ENCODE measurements around the gene NPAS3. TPM values are rescaled to one million over a fixed set of nuclear protein-coding genes. Genes with fewer than 3 reads are reported as not detected.

The NPAS3 gene
- total RNA-seq, 6 donors from 2014 or later, result 0.30 to 0.77 (median 0.59) TPM; not detected in 2

DNA sequence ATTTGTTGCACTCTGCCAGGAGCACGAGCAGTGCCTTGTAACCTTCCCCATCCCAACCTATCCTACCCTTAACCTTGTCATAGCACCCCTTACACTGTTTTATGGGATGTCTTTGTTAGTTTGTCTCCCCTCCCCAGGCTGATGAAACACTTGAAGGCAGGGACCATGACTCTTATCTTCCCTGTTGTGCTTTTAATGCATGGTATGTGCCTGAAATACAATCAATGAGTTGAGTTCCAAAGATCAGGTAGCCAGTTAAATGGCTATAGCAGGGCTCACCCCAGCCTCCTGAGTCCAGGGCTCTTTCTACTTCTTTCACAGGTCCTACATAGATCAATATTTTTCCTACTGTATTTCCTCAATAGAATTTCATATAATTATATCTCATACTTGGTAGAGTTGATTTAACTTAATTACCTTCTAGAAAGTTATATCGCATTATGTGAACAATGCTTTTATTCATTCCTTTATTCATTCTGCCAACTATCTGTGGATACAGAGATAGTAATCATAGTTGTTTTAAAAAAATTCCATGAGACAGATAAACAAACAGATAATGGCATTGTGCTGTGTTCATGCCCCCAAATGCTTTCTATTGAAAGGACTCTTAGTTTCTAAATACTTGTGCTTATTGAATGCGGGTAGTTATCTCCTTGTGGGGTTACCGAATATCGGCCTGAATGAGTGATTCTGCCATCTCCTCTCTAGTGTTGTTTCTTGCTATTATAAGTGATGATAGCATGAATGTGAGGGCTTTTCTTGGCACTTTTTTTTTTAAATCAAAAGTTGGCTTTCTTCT lies 347.4 kb downstream of the NPAS3 start:
- DNase-seq (no peak), ATAC-seq (ENCODE audit: low FRiP score in 2 of 2) (no peak)
- H3K27me3 ChIP-seq, result no peaks in the 10 kb centered on the region
- no peak overlapping the region for H3K4me3 ChIP-seq
- no peaks in the 10 kb centered on the region for H3K36me3 ChIP-seq
- H3K27ac ChIP-seq, result no peak overlapping the region
- H3K9me3 ChIP-seq, result no peaks in the 10 kb centered on the region
- TF ChIP-seq POLR2A (IDR thresholded peaks at IDR 0.05), result no peak
- no peak for TF ChIP-seq EP300 (IDR thresholded peaks at IDR 0.05)
- TF ChIP-seq POLR2AphosphoS5 (IDR thresholded peaks at IDR 0.05), result no peak
- TF ChIP-seq, protein P1, sequence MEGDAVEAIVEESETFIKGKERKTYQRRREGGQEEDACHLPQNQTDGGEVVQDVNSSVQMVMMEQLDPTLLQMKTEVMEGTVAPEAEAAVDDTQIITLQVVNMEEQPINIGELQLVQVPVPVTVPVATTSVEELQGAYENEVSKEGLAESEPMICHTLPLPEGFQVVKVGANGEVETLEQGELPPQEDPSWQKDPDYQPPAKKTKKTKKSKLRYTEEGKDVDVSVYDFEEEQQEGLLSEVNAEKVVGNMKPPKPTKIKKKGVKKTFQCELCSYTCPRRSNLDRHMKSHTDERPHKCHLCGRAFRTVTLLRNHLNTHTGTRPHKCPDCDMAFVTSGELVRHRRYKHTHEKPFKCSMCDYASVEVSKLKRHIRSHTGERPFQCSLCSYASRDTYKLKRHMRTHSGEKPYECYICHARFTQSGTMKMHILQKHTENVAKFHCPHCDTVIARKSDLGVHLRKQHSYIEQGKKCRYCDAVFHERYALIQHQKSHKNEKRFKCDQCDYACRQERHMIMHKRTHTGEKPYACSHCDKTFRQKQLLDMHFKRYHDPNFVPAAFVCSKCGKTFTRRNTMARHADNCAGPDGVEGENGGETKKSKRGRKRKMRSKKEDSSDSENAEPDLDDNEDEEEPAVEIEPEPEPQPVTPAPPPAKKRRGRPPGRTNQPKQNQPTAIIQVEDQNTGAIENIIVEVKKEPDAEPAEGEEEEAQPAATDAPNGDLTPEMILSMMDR (IDR thresholded peaks at IDR 0.05), result no peak
- 75 to 83% methylated on average over 5 of the region's 5 CpGs for WGBS, 2 donors
- no peaks in the 10 kb centered on the region for H3K4me1 ChIP-seq

- Histone ChIP-seq H3K9me3 (no peaks in the 10 kb centered on the region), H3K4me3 (no peak overlapping the region), H3K36me3 (no peaks in the 10 kb centered on the region), H3K4me1 (no peaks in the 10 kb centered on the region), H3K27ac (no peak overlapping the region), H3K27me3 (no peaks in the 10 kb centered on the region)
- no peak for TF ChIP-seq EP300 (IDR thresholded peaks at IDR 0.05)
- TF ChIP-seq, protein P1 (IDR thresholded peaks at IDR 0.05), result no peak
- TF ChIP-seq POLR2A (IDR thresholded peaks at IDR 0.05), result no peak
- no peak for TF ChIP-seq POLR2AphosphoS5 (IDR thresholded peaks at IDR 0.05)
- 53 to 70% methylated on average over 6 of the region's 6 CpGs for WGBS, 2 donors
- ATAC-seq (ENCODE audit: low FRiP score in 2 of 2) (no peak), DNase-seq (no peak)
Measured at GRCh38 chr14:33287189-33287588, 348.5 kb downstream of the NPAS3 start.

- TF ChIP-seq POLR2A (IDR thresholded peaks at IDR 0.05), result no peak
- TF ChIP-seq POLR2AphosphoS5 (IDR thresholded peaks at IDR 0.05), result no peak
- TF ChIP-seq, protein P1 (IDR thresholded peaks at IDR 0.05), result no peak
- no peak for TF ChIP-seq EP300 (IDR thresholded peaks at IDR 0.05)
- DNase-seq (no peak), ATAC-seq (ENCODE audit: low FRiP score in 2 of 2) (no peak)
- Histone ChIP-seq H3K4me1 (no peaks in the 10 kb centered on the region), H3K4me3 (no peak overlapping the region), H3K27ac (no peak overlapping the region), H3K27me3 (no peaks in the 10 kb centered on the region), H3K36me3 (no peaks in the 10 kb centered on the region), H3K9me3 (no peaks in the 10 kb centered on the region)
- 69 to 70% methylated on average over 4 of the region's 4 CpGs for WGBS, 2 donors
Measured at GRCh38 chr14:33290641-33291040, 352.0 kb downstream of the NPAS3 start.

DNA sequence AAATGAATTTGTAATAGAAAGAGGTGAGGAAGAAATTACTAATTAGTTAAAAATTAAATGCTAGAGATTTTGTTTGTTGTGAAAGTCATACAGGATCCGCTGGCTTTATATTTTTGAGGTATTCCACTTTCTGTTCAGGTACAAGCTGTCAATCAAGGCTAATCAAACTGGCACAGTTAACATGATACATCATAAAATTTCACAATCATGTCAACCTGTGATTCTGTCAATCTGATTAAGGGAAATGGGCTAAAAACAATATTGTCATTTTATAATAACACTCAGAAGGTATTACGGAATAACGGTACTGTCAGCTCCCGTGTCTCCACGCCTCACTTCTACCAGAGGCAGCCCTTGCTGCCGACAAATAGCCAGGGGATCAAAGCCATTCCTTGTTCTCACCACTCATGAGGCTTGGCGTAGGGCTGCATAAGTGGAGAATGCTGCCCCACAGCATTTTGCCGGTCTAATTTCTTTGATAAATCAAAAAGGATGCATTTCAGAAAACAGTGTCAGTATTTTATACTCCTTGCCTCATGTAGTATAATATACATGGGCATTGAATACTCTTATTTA lies 352.9 kb downstream of the NPAS3 start:
- TF ChIP-seq POLR2A (IDR thresholded peaks at IDR 0.05) (no peak), EP300 (IDR thresholded peaks at IDR 0.05) (no peak), POLR2AphosphoS5 (IDR thresholded peaks at IDR 0.05) (no peak)
- TF ChIP-seq, protein P1 (IDR thresholded peaks at IDR 0.05), result no peak
- no peaks in the 10 kb centered on the region for H3K9me3 ChIP-seq
- no peaks in the 10 kb centered on the region for H3K36me3 ChIP-seq
- no peak for ATAC-seq (ENCODE audit: low FRiP score in 2 of 2)
- H3K4me1 ChIP-seq, result no peaks in the 10 kb centered on the region
- whole genome bisulfite sequencing, 2 donors, result 91 to 92% methylated on average over 8 of the region's 8 CpGs
- no peak for DNase-seq
- H3K27me3 ChIP-seq, result no peaks in the 10 kb centered on the region
- no peak overlapping the region for H3K4me3 ChIP-seq
- no peak overlapping the region for H3K27ac ChIP-seq
